ENCODE measurements around the gene MT1B.
"Not testable (repeated sequence)": the region's sequence is repeated elsewhere in the genome, so short reads cannot be mapped to it uniquely, and the experiment has no call there.

MT1B gene

GRCh38 chr16:56611281-56611833 lies 40.3 kb upstream of the MT1B start:
- Mint-ChIP-seq H3K4me1 (ENCODE audit: low read depth) (peaks cover 45% of the 10 kb centered on the region), H3K27ac (peak overlapping the region; percentile 86), H3K4me3 (no peak overlapping the region), H3K27me3 (peaks cover 15% of the 10 kb centered on the region), H3K36me3 (ENCODE audit: low read depth) (no peaks in the 10 kb centered on the region), H3K9me3 (no peaks in the 10 kb centered on the region)
- intact Hi-C loops (cut with micrococcal nuclease): no loop called here

- Mint-ChIP-seq H3K4me1 (ENCODE audit: low read depth) (peaks cover 43% of the 10 kb centered on the region), H3K27ac (no peak overlapping the region), H3K4me3 (no peak overlapping the region), H3K27me3 (peaks cover 38% of the 10 kb centered on the region), H3K9me3 (no peaks in the 10 kb centered on the region), H3K36me3 (ENCODE audit: low read depth) (no peaks in the 10 kb centered on the region)
- intact Hi-C loops (cut with micrococcal nuclease): no loop called here
Observed at GRCh38 chr16:56613706-56614105, 38.0 kb upstream of the MT1B start.

- intact Hi-C loops (cut with micrococcal nuclease): no loop called here
- Mint-ChIP-seq H3K36me3 (ENCODE audit: low read depth) (no peaks in the 10 kb centered on the region), H3K27me3 (peaks cover 47% of the 10 kb centered on the region), H3K9me3 (no peaks in the 10 kb centered on the region), H3K27ac (no peak overlapping the region), H3K4me1 (ENCODE audit: low read depth) (peaks cover 34% of the 10 kb centered on the region), H3K4me3 (no peak overlapping the region)
Observed at GRCh38 chr16:56614549-56614991, 37.1 kb upstream of the MT1B start.

GRCh38 chr16:56615353-56615752 lies 36.3 kb upstream of the MT1B start:
- H3K9me3 Mint-ChIP-seq: no peaks in the 10 kb centered on the region
- no peaks in the 10 kb centered on the region for H3K36me3 Mint-ChIP-seq (ENCODE audit: low read depth)
- peaks cover 28% of the 10 kb centered on the region for H3K4me1 Mint-ChIP-seq (ENCODE audit: low read depth)
- no peak overlapping the region for H3K27ac Mint-ChIP-seq
- no peak overlapping the region for H3K4me3 Mint-ChIP-seq
- peaks cover 54% of the 10 kb centered on the region for H3K27me3 Mint-ChIP-seq
- intact Hi-C loops (cut with micrococcal nuclease): no loop called here

- H3K27ac Mint-ChIP-seq: peak overlapping the region; percentile 20
- H3K9me3 Mint-ChIP-seq: no peaks in the 10 kb centered on the region
- H3K36me3 Mint-ChIP-seq (ENCODE audit: low read depth): no peaks in the 10 kb centered on the region
- intact Hi-C loops (cut with micrococcal nuclease): no loop called here
- peaks cover 59% of the 10 kb centered on the region for H3K27me3 Mint-ChIP-seq
- peaks cover 16% of the 10 kb centered on the region for H3K4me1 Mint-ChIP-seq (ENCODE audit: low read depth)
- peak overlapping the region; percentile 70 for H3K4me3 Mint-ChIP-seq
Observed at GRCh38 chr16:56616608-56617211, 35.0 kb upstream of the MT1B start.

- H3K27ac Mint-ChIP-seq: peak overlapping the region; percentile 20
- H3K9me3 Mint-ChIP-seq: no peaks in the 10 kb centered on the region
- peaks cover 64% of the 10 kb centered on the region for H3K27me3 Mint-ChIP-seq
- H3K4me1 Mint-ChIP-seq (ENCODE audit: low read depth): peaks cover 16% of the 10 kb centered on the region
- no peaks in the 10 kb centered on the region for H3K36me3 Mint-ChIP-seq (ENCODE audit: low read depth)
- intact Hi-C loops (cut with micrococcal nuclease): no loop called here
- H3K4me3 Mint-ChIP-seq: peak overlapping the region; percentile 70
Observed at GRCh38 chr16:56617212-56618085, 34.2 kb upstream of the MT1B start.

GRCh38 chr16:56618138-56618537 lies 33.5 kb upstream of the MT1B start:
- Mint-ChIP-seq H3K4me3 (no peak overlapping the region), H3K9me3 (no peaks in the 10 kb centered on the region), H3K36me3 (ENCODE audit: low read depth) (no peaks in the 10 kb centered on the region), H3K27ac (no peak overlapping the region), H3K4me1 (ENCODE audit: low read depth) (peaks cover 16% of the 10 kb centered on the region), H3K27me3 (peaks cover 70% of the 10 kb centered on the region)
- intact Hi-C loops (cut with micrococcal nuclease): no loop called here

GRCh38 chr16:56620339-56620897 lies 31.3 kb upstream of the MT1B start:
- Mint-ChIP-seq H3K36me3 (ENCODE audit: low read depth) (no peaks in the 10 kb centered on the region), H3K4me1 (ENCODE audit: low read depth) (peaks cover 26% of the 10 kb centered on the region), H3K27ac (no peak overlapping the region), H3K4me3 (no peak overlapping the region), H3K27me3 (peaks cover 78% of the 10 kb centered on the region), H3K9me3 (no peaks in the 10 kb centered on the region)
- intact Hi-C loops (cut with micrococcal nuclease): no loop called here

GRCh38 chr16:56621665-56622445 lies 29.8 kb upstream of the MT1B start:
- not testable (repeated sequence) for H3K27ac Mint-ChIP-seq, H3K9me3 Mint-ChIP-seq
- H3K27me3 Mint-ChIP-seq: peaks cover 80% of the 10 kb centered on the region

GRCh38 chr16:56623184-56623583 lies 28.5 kb upstream of the MT1B start:
- H3K4me3 Mint-ChIP-seq; H3K27ac Mint-ChIP-seq; H3K36me3 Mint-ChIP-seq (ENCODE audit: low read depth); H3K9me3 Mint-ChIP-seq; intact Hi-C loops (cut with micrococcal nuclease): not testable (repeated sequence)
- H3K4me1 Mint-ChIP-seq (ENCODE audit: low read depth): peaks cover 20% of the 10 kb centered on the region
- H3K27me3 Mint-ChIP-seq: peaks cover 76% of the 10 kb centered on the region

More at GRCh38 chr16:56621665-56622445, 29.8 kb upstream of the MT1B start:
- intact Hi-C loops (cut with micrococcal nuclease); H3K4me3 Mint-ChIP-seq; H3K36me3 Mint-ChIP-seq (ENCODE audit: low read depth): not testable (repeated sequence)
- H3K4me1 Mint-ChIP-seq (ENCODE audit: low read depth): peaks cover 33% of the 10 kb centered on the region

- intact Hi-C loops (cut with micrococcal nuclease): no loop called here
- Mint-ChIP-seq H3K4me3 (no peak overlapping the region), H3K36me3 (ENCODE audit: low read depth) (no peaks in the 10 kb centered on the region), H3K27me3 (peaks cover 76% of the 10 kb centered on the region), H3K27ac (no peak overlapping the region), H3K9me3 (no peaks in the 10 kb centered on the region), H3K4me1 (ENCODE audit: low read depth) (peaks cover 20% of the 10 kb centered on the region)
Observed at GRCh38 chr16:56623637-56624036, 28.0 kb upstream of the MT1B start.

GRCh38 chr16:56625140-56625942 lies 26.3 kb upstream of the MT1B start, which contains the start of gene MT1E:
Gene MT1E, plus strand, starts transcription at chr16:56625781. Its CDS starts 71 bp downstream, at chr16:56625852.
- no peaks in the 10 kb centered on the region for H3K9me3 Mint-ChIP-seq
- intact Hi-C loops (cut with micrococcal nuclease): no loop called here
- peaks cover 75% of the 10 kb centered on the region for H3K27me3 Mint-ChIP-seq
- peaks cover 20% of the 10 kb centered on the region for H3K4me1 Mint-ChIP-seq (ENCODE audit: low read depth)
- peak within 1 kb of the TSS; percentile 84 for H3K4me3 Mint-ChIP-seq
- no peaks in the 10 kb centered on the region for H3K36me3 Mint-ChIP-seq (ENCODE audit: low read depth)
- peak within 1 kb of the TSS; percentile 65 for H3K27ac Mint-ChIP-seq

Data from dendritic cell treated with granulocyte-macrophage colony-stimulating factor and Interleukin-4, amounts not matched to agents 40 ng/mL and 50 ng/mL, for 4 days (primary cell).